A549 (cell line): Measurements from ENCODE around the gene MAML2. TPM values are rescaled to one million over a fixed set of nuclear protein-coding genes. Genes with fewer than 3 reads are reported as not detected.

Experiments
- ATAC-seq, 2 experiments: fragments of 200-7000 bp in 1 of 2; fragments of >200 bp in 1 of 2; cut with Nextera tagmentation in 1 of 2; cut with Tn5 transposase in 1 of 2; 3 replicates each; pipeline versions ENCODE4 v1.8.0 to v1.9.1; 2018 to 2020; ENCODE audit warnings: mild to moderate bottlenecking in 1 of 2, moderate library complexity in 1 of 2
- CTCF ChIA-PET: fragments of 300-600 bp; sonication (Branson Sonifier 250); formaldehyde crosslinking; extraction: SDS; loops from one replicate; lab custom pipeline; 2021; ENCODE audit warnings: antibody characterized with exemption, inconsistent platforms; lab: Yijun Ruan, JAX
- POLR2A ChIA-PET: fragments of 350-600 bp; formaldehyde crosslinking; extraction: SDS; loops from one replicate; lab custom pipeline; 2021; ENCODE audit warnings: antibody characterized with exemption, inconsistent platforms; lab: Yijun Ruan, JAX
- DNase-seq, 2 experiments: peaks; one replicate each; pipeline versions ENCODE4 v3.0.0 to v3.0.0-alpha.2; 2011 to 2016; ENCODE audit warnings: low read depth in 1 of 2, low spot score in 1 of 2
- FAIRE-seq: peaks from 2 replicates; lab custom pipeline; 2011; peaks lifted over from hg19 to GRCh38; lab: Jason Lieb, UNC
- H3K27ac ChIP-seq, 2 experiments: fragments of >200 bp; sonication (Bioruptor Twin); formaldehyde crosslinking; 3 replicates each; pipeline ENCODE4 v1.5.1; 2016 to 2017
- H3K4me1 ChIP-seq: fragments of >200 bp; sonication (Bioruptor Twin); formaldehyde crosslinking; 3 replicates; pipeline ENCODE4 v1.6.1; 2016
- H3K4me2 ChIP-seq: fragments of >200 bp; sonication (Bioruptor Twin); formaldehyde crosslinking; 3 replicates; pipeline ENCODE4 v1.6.1; 2016
- H3K4me3 ChIP-seq: fragments of >200 bp; sonication (Bioruptor Twin); formaldehyde crosslinking; 3 replicates; pipeline ENCODE4 v1.5.1; 2016
- H3K9me3 ChIP-seq: fragments of >200 bp; sonication (Bioruptor Twin); formaldehyde crosslinking; 3 replicates; pipeline ENCODE4 v1.6.1; 2016
- BHLHE40 ChIP-seq: IDR thresholded peaks from 2 replicates; pipeline ENCODE4 v1.6.1; 2012; ENCODE audit warnings: low read depth, low read length, inconsistent platforms
- CBX8 ChIP-seq: fragments of 200-600 bp; sonication (generic); IDR thresholded peaks from 2 replicates; pipeline ENCODE4 v1.6.1; 2016
- EHF ChIP-seq: fragments of 250-450 bp; sonication (Bioruptor Pico); IDR thresholded peaks from 2 replicates; pipeline ENCODE4 v1.5.0; 2020; ENCODE audit warnings: mild to moderate bottlenecking
- ESRRA ChIP-seq: fragments of 150-350 bp; IDR thresholded peaks from 2 replicates; pipeline ENCODE4 v1.6.1; 2014; ENCODE audit warnings: mild to moderate bottlenecking, low read length, borderline replicate concordance
- HDAC2 ChIP-seq: fragments of 200-600 bp; sonication (generic); IDR thresholded peaks from 2 replicates; pipeline ENCODE4 v1.6.1; 2016
- HEYL ChIP-seq: fragments of 250-450 bp; sonication (Bioruptor Pico); IDR thresholded peaks from 2 replicates; pipeline ENCODE4 v1.8.0; 2021; ENCODE audit warnings: mild to moderate bottlenecking, moderate library complexity
- HMGXB4 ChIP-seq: fragments of 250-450 bp; sonication (Bioruptor Pico); IDR thresholded peaks from 2 replicates; pipeline ENCODE4 v1.5.0; 2021; ENCODE audit warnings: mild to moderate bottlenecking, moderate library complexity, borderline replicate concordance
- KDM1A ChIP-seq: fragments of 200-600 bp; sonication (generic); IDR thresholded peaks from 2 replicates; pipeline ENCODE4 v1.6.1; 2016; ENCODE audit warnings: low read depth, mild to moderate bottlenecking
- MAZ ChIP-seq: fragments of 150-350 bp; IDR thresholded peaks from 2 replicates; pipeline ENCODE4 v1.6.1; 2014; ENCODE audit warnings: antibody characterized with exemption, low read depth, low read length, borderline replicate concordance
- NR3C1 ChIP-seq: fragments of >200 bp; sonication (Bioruptor Twin); formaldehyde crosslinking; IDR thresholded peaks from 3 replicates; pipeline ENCODE4 v1.6.1; 2017
- PHF8 ChIP-seq: fragments of 200-600 bp; sonication (generic); IDR thresholded peaks from 2 replicates; pipeline ENCODE4 v1.6.1; 2016; ENCODE audit warnings: low read depth, mild to moderate bottlenecking, antibody characterized with exemption, moderate library complexity, borderline replicate concordance
- RARB ChIP-seq: fragments of 250-450 bp; sonication (Bioruptor Pico); IDR thresholded peaks from 2 replicates; pipeline ENCODE4 v1.8.0; 2021; ENCODE audit warnings: mild to moderate bottlenecking, moderate library complexity
- RCOR1 ChIP-seq: fragments of 150-350 bp; IDR thresholded peaks from 2 replicates; pipeline ENCODE4 v1.6.1; 2014; ENCODE audit warnings: antibody characterized with exemption, low read length, low read depth
- RNF2 ChIP-seq: fragments of 200-600 bp; sonication (generic); IDR thresholded peaks from 2 replicates; pipeline ENCODE4 v1.6.1; 2016; ENCODE audit warnings: low read depth, mild to moderate bottlenecking, antibody characterized with exemption, moderate library complexity, borderline replicate concordance
- TFCP2L1 ChIP-seq: fragments of 250-450 bp; sonication (Bioruptor Pico); IDR thresholded peaks from 2 replicates; pipeline ENCODE4 v1.5.0; 2021; ENCODE audit warnings: mild to moderate bottlenecking
- ZSCAN20 ChIP-seq: fragments of 250-450 bp; sonication (Bioruptor Pico); IDR thresholded peaks from 2 replicates; pipeline ENCODE4 v1.8.0; 2022; ENCODE audit warnings: mild to moderate bottlenecking, moderate library complexity
- WGBS: methylation state at CpG from one replicate; pipeline ENCODE4 v1.1.6; 2017; ENCODE audit errors: missing lambda C conversion rate; 5-methylcytosine and 5-hydroxymethylcytosine counted together
- polyA plus RNA-seq, 4 experiments: library from polyadenylated mRNA; depleted of rRNA in 3 of 4; stranded (reverse); fragments of >200 nt; fragmentation: RNase III in 1 of 4; extraction: RNeasy Plus Mini Kit Qiagen cat#74134 plus additional on column Dnase treatment in 1 of 4; gene quantifications; 2 replicates in 3 of 4; 3 replicates in 1 of 4; pipeline ENCODE4 v1.2.3, GENCODE V29; 2011 to 2017
- TF ChIP-seq, protein P1 (sequence below): fragments of >200 bp; sonication (Bioruptor Twin); formaldehyde crosslinking; IDR thresholded peaks from 2 replicates; pipeline ENCODE4 v1.6.1; 2016
- TF ChIP-seq, protein P2 (sequence below): fragments of >200 bp; sonication (Bioruptor Twin); formaldehyde crosslinking; IDR thresholded peaks from 3 replicates; pipeline ENCODE4 v1.6.1; 2016
- TF ChIP-seq, protein P3 (sequence below): IDR thresholded peaks from 2 replicates; pipeline ENCODE4 v1.6.1; 2012; ENCODE audit warnings: low read depth, borderline replicate concordance
- TF ChIP-seq, protein P4 (sequence below): fragments of 450-650 bp; IDR thresholded peaks from 2 replicates; pipeline ENCODE4 v1.6.1; 2014; ENCODE audit warnings: antibody characterized with exemption

The MAML2 gene
- polyA plus RNA-seq, 2 of the 4 experiments (the other 2 are of a cell fraction): 1.5 to 2.5 TPM

- TF ChIP-seq HMGXB4: no peak
These were observed 314.2 kb downstream of the MAML2 start (continued) for GRCh38 chr11:96028746-96029145.

- DNase-seq (no peak), FAIRE-seq (no peak), ATAC-seq (no peak)
- Histone ChIP-seq H3K9me3 (no peaks in the 10 kb centered on the region), H3K4me1 (no peaks in the 10 kb centered on the region), H3K4me3 (no peak overlapping the region), H3K4me2 (no peak overlapping the region), H3K27ac (no peak overlapping the region)
- TF ChIP-seq, protein P1, sequence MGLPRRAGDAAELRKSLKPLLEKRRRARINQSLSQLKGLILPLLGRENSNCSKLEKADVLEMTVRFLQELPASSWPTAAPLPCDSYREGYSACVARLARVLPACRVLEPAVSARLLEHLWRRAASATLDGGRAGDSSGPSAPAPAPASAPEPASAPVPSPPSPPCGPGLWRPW: no peak
- TF ChIP-seq HDAC2 (no peak), TFCP2L1 (no peak), MAZ (no peak), ESRRA (no peak), PHF8 (no peak), ZSCAN20 (CRISPR knock-in tag) (no peak)
- TF ChIP-seq, protein P2, sequence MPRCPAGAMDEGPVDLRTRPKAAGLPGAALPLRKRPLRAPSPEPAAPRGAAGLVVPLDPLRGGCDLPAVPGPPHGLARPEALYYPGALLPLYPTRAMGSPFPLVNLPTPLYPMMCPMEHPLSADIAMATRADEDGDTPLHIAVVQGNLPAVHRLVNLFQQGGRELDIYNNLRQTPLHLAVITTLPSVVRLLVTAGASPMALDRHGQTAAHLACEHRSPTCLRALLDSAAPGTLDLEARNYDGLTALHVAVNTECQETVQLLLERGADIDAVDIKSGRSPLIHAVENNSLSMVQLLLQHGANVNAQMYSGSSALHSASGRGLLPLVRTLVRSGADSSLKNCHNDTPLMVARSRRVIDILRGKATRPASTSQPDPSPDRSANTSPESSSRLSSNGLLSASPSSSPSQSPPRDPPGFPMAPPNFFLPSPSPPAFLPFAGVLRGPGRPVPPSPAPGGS: no peak
- POLR2A ChIA-PET: no interaction called here
- CTCF ChIA-PET: no interaction called here
These were observed 316.0 kb downstream of the MAML2 start for GRCh38 chr11:96027021-96027420.

DNA sequence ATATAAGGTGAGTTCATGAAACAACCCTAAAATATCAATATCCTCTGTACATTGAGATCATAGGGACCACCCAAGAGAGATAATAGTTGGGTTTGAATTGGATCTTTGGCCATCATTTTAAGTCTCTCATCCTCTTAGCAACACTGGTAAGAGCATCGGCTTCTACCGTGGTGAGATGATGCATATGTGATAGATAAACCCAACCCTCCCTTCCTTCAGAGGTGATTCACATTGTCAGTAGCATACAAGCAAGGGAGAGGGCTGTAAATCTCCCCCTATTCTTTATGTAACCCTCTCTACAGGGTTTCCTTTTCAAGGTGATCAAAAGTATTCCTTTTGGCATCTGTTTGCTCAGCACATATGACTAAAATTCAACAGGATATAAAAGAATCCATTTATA, 316.7 kb downstream of the MAML2 start:
- Histone ChIP-seq H3K4me3 (no peak overlapping the region), H3K4me2 (no peak overlapping the region), H3K27ac (no peak overlapping the region), H3K4me1 (no peaks in the 10 kb centered on the region), H3K9me3 (no peaks in the 10 kb centered on the region)
- TF ChIP-seq EHF (CRISPR knock-in tag) (no peak), RNF2 (no peak), KDM1A (no peak), BHLHE40 (no peak), RARB (CRISPR knock-in tag) (no peak), NR3C1 (no peak), HEYL (CRISPR knock-in tag) (no peak), CBX8 (no peak), RCOR1 (no peak)
- TF ChIP-seq, protein P3, sequence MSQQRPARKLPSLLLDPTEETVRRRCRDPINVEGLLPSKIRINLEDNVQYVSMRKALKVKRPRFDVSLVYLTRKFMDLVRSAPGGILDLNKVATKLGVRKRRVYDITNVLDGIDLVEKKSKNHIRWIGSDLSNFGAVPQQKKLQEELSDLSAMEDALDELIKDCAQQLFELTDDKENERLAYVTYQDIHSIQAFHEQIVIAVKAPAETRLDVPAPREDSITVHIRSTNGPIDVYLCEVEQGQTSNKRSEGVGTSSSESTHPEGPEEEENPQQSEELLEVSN: no peak
- TF ChIP-seq, protein P4, sequence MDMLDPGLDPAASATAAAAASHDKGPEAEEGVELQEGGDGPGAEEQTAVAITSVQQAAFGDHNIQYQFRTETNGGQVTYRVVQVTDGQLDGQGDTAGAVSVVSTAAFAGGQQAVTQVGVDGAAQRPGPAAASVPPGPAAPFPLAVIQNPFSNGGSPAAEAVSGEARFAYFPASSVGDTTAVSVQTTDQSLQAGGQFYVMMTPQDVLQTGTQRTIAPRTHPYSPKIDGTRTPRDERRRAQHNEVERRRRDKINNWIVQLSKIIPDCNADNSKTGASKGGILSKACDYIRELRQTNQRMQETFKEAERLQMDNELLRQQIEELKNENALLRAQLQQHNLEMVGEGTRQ: no peak
- TF ChIP-seq, protein P2: no peak
- whole genome bisulfite sequencing: 75% methylated on average over 2 of the region's 2 CpGs
- ATAC-seq (no peak), FAIRE-seq (no peak), DNase-seq (no peak)
- ChIA-PET POLR2A (no interaction called here), CTCF (no interaction called here)
